ENCODE data around the gene MAN1C1. TPM values are rescaled to one million over a fixed set of nuclear protein-coding genes. Genes with fewer than 3 reads are reported as not detected.

MAN1C1 gene
- total RNA-seq, 1 experiment from 2014 or later = 16.8 TPM

GRCh38 chr1:25731626-25732370 lies 115.2 kb downstream of the MAN1C1 start:
- no peaks in the 10 kb centered on the region for H3K36me3 Mint-ChIP-seq
- H3K9me3 Mint-ChIP-seq = no peaks in the 10 kb centered on the region
- H3K27me3 Mint-ChIP-seq (ENCODE audit: low read depth) = no peaks in the 10 kb centered on the region
- peaks cover 16% of the 10 kb centered on the region for H3K4me1 Mint-ChIP-seq
- no peak overlapping the region for H3K4me3 Mint-ChIP-seq
- ChIA-PET POLR2A (no interaction called here), CTCF (no interaction called here)
- ATAC-seq (no peak), DNase-seq (ENCODE audit: low spot score) (no peak)
- H3K27ac Mint-ChIP-seq = no peak overlapping the region
- no peak for TF ChIP-seq IRF2 (CRISPR knock-in tag; IDR thresholded peaks at IDR 0.05; ENCODE audit: borderline replicate concordance, low read depth)
- TF ChIP-seq, protein P1, sequence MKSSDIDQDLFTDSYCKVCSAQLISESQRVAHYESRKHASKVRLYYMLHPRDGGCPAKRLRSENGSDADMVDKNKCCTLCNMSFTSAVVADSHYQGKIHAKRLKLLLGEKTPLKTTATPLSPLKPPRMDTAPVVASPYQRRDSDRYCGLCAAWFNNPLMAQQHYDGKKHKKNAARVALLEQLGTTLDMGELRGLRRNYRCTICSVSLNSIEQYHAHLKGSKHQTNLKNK (CRISPR knock-in tag; IDR thresholded peaks at IDR 0.05) = no peak
- TF ChIP-seq USF2 (CRISPR knock-in tag; IDR thresholded peaks at IDR 0.05) = no peak
- TF ChIP-seq, protein P2, sequence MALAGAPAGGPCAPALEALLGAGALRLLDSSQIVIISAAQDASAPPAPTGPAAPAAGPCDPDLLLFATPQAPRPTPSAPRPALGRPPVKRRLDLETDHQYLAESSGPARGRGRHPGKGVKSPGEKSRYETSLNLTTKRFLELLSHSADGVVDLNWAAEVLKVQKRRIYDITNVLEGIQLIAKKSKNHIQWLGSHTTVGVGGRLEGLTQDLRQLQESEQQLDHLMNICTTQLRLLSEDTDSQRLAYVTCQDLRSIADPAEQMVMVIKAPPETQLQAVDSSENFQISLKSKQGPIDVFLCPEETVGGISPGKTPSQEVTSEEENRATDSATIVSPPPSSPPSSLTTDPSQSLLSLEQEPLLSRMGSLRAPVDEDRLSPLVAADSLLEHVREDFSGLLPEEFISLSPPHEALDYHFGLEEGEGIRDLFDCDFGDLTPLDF (CRISPR knock-in tag; IDR thresholded peaks at IDR 0.05) = no peak
- no peak for TF ChIP-seq ZNF532 (CRISPR knock-in tag; IDR thresholded peaks at IDR 0.05; ENCODE audit: borderline replicate concordance)
- TF ChIP-seq PRDM15 (CRISPR knock-in tag; IDR thresholded peaks at IDR 0.05) = no peak
- no peak for TF ChIP-seq STAT6 (CRISPR knock-in tag; conservative IDR thresholded peaks at IDR 0.05; ENCODE audit: low read depth)
- TF ChIP-seq HMGA2 (CRISPR knock-in tag; IDR thresholded peaks at IDR 0.05) = no peak
- TF ChIP-seq EMX1 (CRISPR knock-in tag; IDR thresholded peaks at IDR 0.05) = no peak
- TF ChIP-seq FOXJ3 (CRISPR knock-in tag; IDR thresholded peaks at IDR 0.05; ENCODE audit: borderline replicate concordance) = no peak
- TF ChIP-seq TCF7 (CRISPR knock-in tag; IDR thresholded peaks at IDR 0.05; ENCODE audit: low read depth) = no peak
- TF ChIP-seq ATF6 (CRISPR knock-in tag; IDR thresholded peaks at IDR 0.05) = no peak
- no peak for TF ChIP-seq TP53 (CRISPR knock-in tag; IDR thresholded peaks at IDR 0.05)
- TF ChIP-seq CREB1 (CRISPR knock-in tag; IDR thresholded peaks at IDR 0.05) = no peak
- TF ChIP-seq, protein P3, sequence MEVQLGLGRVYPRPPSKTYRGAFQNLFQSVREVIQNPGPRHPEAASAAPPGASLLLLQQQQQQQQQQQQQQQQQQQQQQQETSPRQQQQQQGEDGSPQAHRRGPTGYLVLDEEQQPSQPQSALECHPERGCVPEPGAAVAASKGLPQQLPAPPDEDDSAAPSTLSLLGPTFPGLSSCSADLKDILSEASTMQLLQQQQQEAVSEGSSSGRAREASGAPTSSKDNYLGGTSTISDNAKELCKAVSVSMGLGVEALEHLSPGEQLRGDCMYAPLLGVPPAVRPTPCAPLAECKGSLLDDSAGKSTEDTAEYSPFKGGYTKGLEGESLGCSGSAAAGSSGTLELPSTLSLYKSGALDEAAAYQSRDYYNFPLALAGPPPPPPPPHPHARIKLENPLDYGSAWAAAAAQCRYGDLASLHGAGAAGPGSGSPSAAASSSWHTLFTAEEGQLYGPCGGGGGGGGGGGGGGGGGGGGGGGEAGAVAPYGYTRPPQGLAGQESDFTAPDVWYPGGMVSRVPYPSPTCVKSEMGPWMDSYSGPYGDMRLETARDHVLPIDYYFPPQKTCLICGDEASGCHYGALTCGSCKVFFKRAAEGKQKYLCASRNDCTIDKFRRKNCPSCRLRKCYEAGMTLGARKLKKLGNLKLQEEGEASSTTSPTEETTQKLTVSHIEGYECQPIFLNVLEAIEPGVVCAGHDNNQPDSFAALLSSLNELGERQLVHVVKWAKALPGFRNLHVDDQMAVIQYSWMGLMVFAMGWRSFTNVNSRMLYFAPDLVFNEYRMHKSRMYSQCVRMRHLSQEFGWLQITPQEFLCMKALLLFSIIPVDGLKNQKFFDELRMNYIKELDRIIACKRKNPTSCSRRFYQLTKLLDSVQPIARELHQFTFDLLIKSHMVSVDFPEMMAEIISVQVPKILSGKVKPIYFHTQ (CRISPR knock-in tag; IDR thresholded peaks at IDR 0.05) = no peak
- no peak for TF ChIP-seq ZNF423 (CRISPR knock-in tag; IDR thresholded peaks at IDR 0.05)
- TF ChIP-seq, protein P4, sequence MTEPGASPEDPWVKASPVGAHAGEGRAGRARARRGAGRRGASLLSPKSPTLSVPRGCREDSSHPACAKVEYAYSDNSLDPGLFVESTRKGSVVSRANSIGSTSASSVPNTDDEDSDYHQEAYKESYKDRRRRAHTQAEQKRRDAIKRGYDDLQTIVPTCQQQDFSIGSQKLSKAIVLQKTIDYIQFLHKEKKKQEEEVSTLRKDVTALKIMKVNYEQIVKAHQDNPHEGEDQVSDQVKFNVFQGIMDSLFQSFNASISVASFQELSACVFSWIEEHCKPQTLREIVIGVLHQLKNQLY (CRISPR knock-in tag; IDR thresholded peaks at IDR 0.05) = no peak

All from WTC11 (cell line).